ENCODE measurements around the gene CEP350.

The CEP350 gene

GRCh38 chr1:179933219-179933618 lies 21.4 kb upstream of the CEP350 start:
- Histone ChIP-seq H3K36me3 (ENCODE audit: insufficient read depth, insufficient read length, low read length) (no peaks in the 10 kb centered on the region), H3K9ac (ENCODE audit: insufficient read length, low read depth) (no peak overlapping the region), H3K9me3 (ENCODE audit: insufficient read depth, low read length) (no peaks in the 10 kb centered on the region), H3K4me1 (ENCODE audit: insufficient read depth, insufficient read length) (no peaks in the 10 kb centered on the region), H3K27me3 (ENCODE audit: insufficient read depth, insufficient read length) (no peaks in the 10 kb centered on the region), H3K4me3 (ENCODE audit: insufficient read length, low read depth) (no peak overlapping the region)
- no peak for TF ChIP-seq SUZ12 (IDR thresholded peaks at IDR 0.05; ENCODE audit: extremely low read depth, insufficient read depth, insufficient read length)
- no peak for TF ChIP-seq YY1 (IDR thresholded peaks at IDR 0.05; ENCODE audit: insufficient read depth, insufficient read length)
- TF ChIP-seq ZNF274 (IDR thresholded peaks at IDR 0.05; ENCODE audit: low read depth, low read length): no peak
- DNase-seq (ENCODE audit: low read depth, low spot score): no peak

DNA sequence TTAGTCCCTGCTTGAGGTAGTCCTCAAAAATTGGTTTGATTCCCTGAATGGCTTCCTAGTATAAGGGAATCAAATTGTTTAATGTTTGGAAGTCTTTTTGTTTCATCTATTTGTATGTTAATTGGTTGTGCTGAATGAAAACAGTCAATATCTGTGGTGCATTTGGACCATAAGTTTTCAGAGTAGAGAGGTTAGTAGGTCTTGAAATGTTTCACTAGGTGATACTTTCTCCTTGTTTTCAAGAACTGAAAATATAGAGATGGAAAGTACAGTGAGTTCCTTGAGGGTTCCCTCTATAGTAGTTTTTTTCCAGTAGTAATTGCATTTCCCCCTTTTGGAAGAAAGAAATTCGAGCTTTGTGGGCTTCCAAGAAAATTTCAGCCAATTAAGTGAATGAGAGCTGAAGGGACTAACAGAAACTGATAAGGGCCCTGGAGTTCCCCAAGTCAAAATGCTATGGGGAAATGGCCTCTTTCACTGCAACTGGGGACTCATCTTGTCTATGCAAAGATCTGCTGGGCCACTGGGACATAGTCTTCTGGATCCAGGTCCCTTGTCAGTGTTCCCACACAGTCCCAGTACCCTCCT lies 18.6 kb upstream of the CEP350 start:
- Histone ChIP-seq H3K4me1 (ENCODE audit: insufficient read depth, insufficient read length) (no peaks in the 10 kb centered on the region), H3K27me3 (ENCODE audit: insufficient read depth, insufficient read length) (no peaks in the 10 kb centered on the region), H3K9ac (ENCODE audit: insufficient read length, low read depth) (no peak overlapping the region), H3K9me3 (ENCODE audit: insufficient read depth, low read length) (no peaks in the 10 kb centered on the region), H3K36me3 (ENCODE audit: insufficient read depth, insufficient read length, low read length) (no peaks in the 10 kb centered on the region), H3K4me3 (ENCODE audit: insufficient read length, low read depth) (no peak overlapping the region)
- TF ChIP-seq ZNF274 (IDR thresholded peaks at IDR 0.05; ENCODE audit: low read depth, low read length) (no peak), SUZ12 (IDR thresholded peaks at IDR 0.05; ENCODE audit: extremely low read depth, insufficient read depth, insufficient read length) (no peak), YY1 (IDR thresholded peaks at IDR 0.05; ENCODE audit: insufficient read depth, insufficient read length) (no peak)
- no peak for DNase-seq (ENCODE audit: low read depth, low spot score)

GRCh38 chr1:179937668-179938254 lies 16.8 kb upstream of the CEP350 start:
- no peaks in the 10 kb centered on the region for H3K36me3 ChIP-seq (ENCODE audit: insufficient read depth, insufficient read length, low read length)
- no peak overlapping the region for H3K9ac ChIP-seq (ENCODE audit: insufficient read length, low read depth)
- no peaks in the 10 kb centered on the region for H3K9me3 ChIP-seq (ENCODE audit: insufficient read depth, low read length)
- H3K27me3 ChIP-seq (ENCODE audit: insufficient read depth, insufficient read length): no peaks in the 10 kb centered on the region
- TF ChIP-seq YY1 (IDR thresholded peaks at IDR 0.05; ENCODE audit: insufficient read depth, insufficient read length) (no peak), SUZ12 (IDR thresholded peaks at IDR 0.05; ENCODE audit: extremely low read depth, insufficient read depth, insufficient read length) (no peak), ZNF274 (IDR thresholded peaks at IDR 0.05; ENCODE audit: low read depth, low read length) (no peak)
- no peak overlapping the region for H3K4me3 ChIP-seq (ENCODE audit: insufficient read length, low read depth)
- no peak for DNase-seq (ENCODE audit: low read depth, low spot score)
- H3K4me1 ChIP-seq (ENCODE audit: insufficient read depth, insufficient read length): no peaks in the 10 kb centered on the region

- Histone ChIP-seq H3K9ac (ENCODE audit: insufficient read length, low read depth) (no peak overlapping the region), H3K9me3 (ENCODE audit: insufficient read depth, low read length) (no peaks in the 10 kb centered on the region), H3K36me3 (ENCODE audit: insufficient read depth, insufficient read length, low read length) (no peaks in the 10 kb centered on the region), H3K4me3 (ENCODE audit: insufficient read length, low read depth) (no peak overlapping the region), H3K4me1 (ENCODE audit: insufficient read depth, insufficient read length) (no peaks in the 10 kb centered on the region), H3K27me3 (ENCODE audit: insufficient read depth, insufficient read length) (no peaks in the 10 kb centered on the region)
- DNase-seq (ENCODE audit: low read depth, low spot score): no peak
- TF ChIP-seq YY1 (IDR thresholded peaks at IDR 0.05; ENCODE audit: insufficient read depth, insufficient read length): no peak
- TF ChIP-seq SUZ12 (IDR thresholded peaks at IDR 0.05; ENCODE audit: extremely low read depth, insufficient read depth, insufficient read length): no peak
- no peak for TF ChIP-seq ZNF274 (IDR thresholded peaks at IDR 0.05; ENCODE audit: low read depth, low read length)
Observed at GRCh38 chr1:179938752-179939151, 15.9 kb upstream of the CEP350 start.

DNA sequence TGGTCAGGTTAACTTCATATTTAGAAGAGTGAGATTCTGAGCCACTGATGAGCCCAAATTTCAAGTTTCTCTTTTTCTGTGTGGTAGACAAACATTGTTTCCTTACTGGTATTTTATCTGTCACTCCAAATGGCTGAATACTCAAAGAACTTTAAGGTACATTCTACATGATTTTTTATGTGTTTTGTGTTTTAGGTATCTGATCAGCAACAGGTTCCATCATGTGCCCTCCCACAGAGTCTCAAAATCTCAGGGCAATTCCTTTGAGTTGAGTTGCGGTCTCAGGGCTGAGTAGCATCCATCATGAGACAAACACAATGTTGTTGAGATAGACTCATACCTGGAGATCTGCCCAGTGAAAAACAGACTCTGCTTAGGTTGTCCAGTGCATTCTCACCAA lies 14.7 kb upstream of the CEP350 start:
- no peak for DNase-seq (ENCODE audit: low read depth, low spot score)
- H3K27me3 ChIP-seq (ENCODE audit: insufficient read depth, insufficient read length): no peaks in the 10 kb centered on the region
- no peaks in the 10 kb centered on the region for H3K4me1 ChIP-seq (ENCODE audit: insufficient read depth, insufficient read length)
- no peak overlapping the region for H3K9ac ChIP-seq (ENCODE audit: insufficient read length, low read depth)
- TF ChIP-seq ZNF274 (IDR thresholded peaks at IDR 0.05; ENCODE audit: low read depth, low read length) (no peak), SUZ12 (IDR thresholded peaks at IDR 0.05; ENCODE audit: extremely low read depth, insufficient read depth, insufficient read length) (no peak)
- no peaks in the 10 kb centered on the region for H3K36me3 ChIP-seq (ENCODE audit: insufficient read depth, insufficient read length, low read length)
- H3K9me3 ChIP-seq (ENCODE audit: insufficient read depth, low read length): no peaks in the 10 kb centered on the region
- no peak overlapping the region for H3K4me3 ChIP-seq (ENCODE audit: insufficient read length, low read depth)

- DNase-seq (ENCODE audit: low read depth, low spot score): no peak
- TF ChIP-seq SUZ12 (IDR thresholded peaks at IDR 0.05; ENCODE audit: extremely low read depth, insufficient read depth, insufficient read length) (no peak), ZNF274 (IDR thresholded peaks at IDR 0.05; ENCODE audit: low read depth, low read length) (no peak), YY1 (IDR thresholded peaks at IDR 0.05; ENCODE audit: insufficient read depth, insufficient read length) (no peak)
- Histone ChIP-seq H3K4me1 (ENCODE audit: insufficient read depth, insufficient read length) (no peaks in the 10 kb centered on the region), H3K36me3 (ENCODE audit: insufficient read depth, insufficient read length, low read length) (no peaks in the 10 kb centered on the region), H3K9ac (ENCODE audit: insufficient read length, low read depth) (no peak overlapping the region), H3K4me3 (ENCODE audit: insufficient read length, low read depth) (no peak overlapping the region), H3K9me3 (ENCODE audit: insufficient read depth, low read length) (no peaks in the 10 kb centered on the region), H3K27me3 (ENCODE audit: insufficient read depth, insufficient read length) (no peaks in the 10 kb centered on the region)
Observed at GRCh38 chr1:179941454-179941853, 13.2 kb upstream of the CEP350 start.

DNA sequence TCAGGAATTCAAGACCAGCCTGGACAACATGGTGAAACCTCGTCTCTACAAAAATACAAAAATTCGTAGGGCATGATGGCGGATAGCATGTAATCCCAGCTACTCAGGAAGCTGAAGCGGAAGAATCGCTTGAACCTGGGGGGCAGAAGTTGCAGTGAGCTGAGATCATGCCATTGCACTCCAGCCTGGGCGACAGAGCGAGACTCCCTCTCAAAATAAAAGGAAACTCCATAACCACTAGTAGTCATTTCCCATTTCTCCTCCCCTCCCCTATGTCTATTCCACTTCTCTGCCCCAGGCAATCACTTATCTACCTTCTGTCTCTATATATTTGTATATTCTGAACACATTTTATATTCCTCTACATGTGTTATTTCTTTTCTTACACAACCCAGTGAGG lies 4.0 kb upstream of the CEP350 start:
- no peak overlapping the region for H3K9ac ChIP-seq (ENCODE audit: insufficient read length, low read depth)
- no peaks in the 10 kb centered on the region for H3K4me1 ChIP-seq (ENCODE audit: insufficient read depth, insufficient read length)
- H3K4me3 ChIP-seq (ENCODE audit: insufficient read length, low read depth): no peak overlapping the region
- H3K9me3 ChIP-seq (ENCODE audit: insufficient read depth, low read length): no peaks in the 10 kb centered on the region
- TF ChIP-seq SUZ12 (IDR thresholded peaks at IDR 0.05; ENCODE audit: extremely low read depth, insufficient read depth, insufficient read length) (no peak), YY1 (IDR thresholded peaks at IDR 0.05; ENCODE audit: insufficient read depth, insufficient read length) (no peak), ZNF274 (IDR thresholded peaks at IDR 0.05; ENCODE audit: low read depth, low read length) (no peak)
- DNase-seq (ENCODE audit: low read depth, low spot score): no peak
- H3K36me3 ChIP-seq (ENCODE audit: insufficient read depth, insufficient read length, low read length): no peaks in the 10 kb centered on the region
- H3K27me3 ChIP-seq (ENCODE audit: insufficient read depth, insufficient read length): no peaks in the 10 kb centered on the region

Measured in NT2/D1 (cell line).